ENCODE results near the gene KITLG.

KITLG gene

GRCh38 chr12:88451205-88451604, 129.1 kb downstream of the KITLG start:
- DNase-seq: no peak
- in situ Hi-C loops (cut with HindIII; ENCODE audit: low pct_ligation_motif_present, low pct_unique_long_range_greater_than_20kb, low sequenced_read_pairs): no loop called here

- no peak for DNase-seq
These were observed 130.1 kb downstream of the KITLG start for GRCh38 chr12:88450136-88450535.

GRCh38 chr12:88448337-88448915, 131.8 kb downstream of the KITLG start:
- no peak for DNase-seq
- in situ Hi-C loops (cut with HindIII; ENCODE audit: low pct_ligation_motif_present, low pct_unique_long_range_greater_than_20kb, low sequenced_read_pairs): no loop called here

More at GRCh38 chr12:88450136-88450535, 130.1 kb downstream of the KITLG start:
- in situ Hi-C loops (cut with HindIII; ENCODE audit: low pct_ligation_motif_present, low pct_unique_long_range_greater_than_20kb, low sequenced_read_pairs): no loop called here

GRCh38 chr12:88445705-88446394, 134.4 kb downstream of the KITLG start:
- in situ Hi-C loops (cut with HindIII; ENCODE audit: low pct_ligation_motif_present, low pct_unique_long_range_greater_than_20kb, low sequenced_read_pairs): no loop called here
- DNase-seq: no peak

- in situ Hi-C loops (cut with HindIII; ENCODE audit: low pct_ligation_motif_present, low pct_unique_long_range_greater_than_20kb, low sequenced_read_pairs): no loop called here
- no peak for DNase-seq
These were observed 135.8 kb downstream of the KITLG start for GRCh38 chr12:88444481-88444880.

Measured in ACHN (cell line).